GM18498 (cell line): Measurements from ENCODE around the gene LRRC8D.

Experiments
- ATAC-seq: cut with Tn5 transposase; IDR thresholded peaks from one replicate; pipeline ENCODE4 v1.9.1; 2021; ENCODE audit warnings: mild to moderate bottlenecking, moderate library complexity; ENCODE audit not compliant: unreplicated experiment

Gene LRRC8D

DNA sequence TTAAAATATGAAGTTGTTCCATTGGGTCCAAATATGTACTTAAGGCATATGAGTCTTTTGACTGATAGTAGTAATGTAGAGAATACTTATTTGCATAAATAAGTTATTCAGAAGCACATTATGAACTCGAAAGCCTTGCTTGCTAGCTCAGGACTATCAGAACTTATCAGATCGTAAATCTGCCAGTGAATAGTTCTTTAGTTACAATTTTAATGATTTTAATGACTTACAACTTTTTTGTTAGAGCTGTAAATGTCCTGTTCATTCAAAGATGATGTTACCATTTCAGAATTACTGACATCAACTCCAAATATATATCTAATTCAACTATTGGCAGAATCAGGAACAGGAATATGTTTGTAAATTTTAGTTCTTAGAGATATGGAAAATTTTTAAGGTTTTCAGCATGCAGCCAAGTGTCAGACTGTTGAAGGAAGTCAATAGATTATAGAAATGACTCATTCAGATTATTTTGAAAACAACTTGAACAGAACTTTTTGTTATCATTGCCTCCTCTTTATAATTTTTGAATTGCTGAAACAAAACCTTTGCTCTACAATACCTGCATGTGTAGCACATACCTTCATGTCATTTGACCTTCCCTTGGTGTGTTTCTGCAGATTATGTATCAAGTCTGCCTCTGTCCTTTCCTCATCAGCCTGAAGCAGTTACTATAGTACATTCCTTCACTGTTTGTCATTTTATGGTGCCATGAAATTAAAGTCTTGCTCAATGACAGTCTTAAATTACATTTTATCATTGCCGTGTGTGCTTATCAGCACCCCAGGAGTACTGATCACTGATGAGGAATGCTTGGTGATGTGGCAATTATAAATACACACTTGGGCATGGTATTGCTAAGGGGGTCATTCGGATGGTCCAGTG, 44.9 kb downstream of the LRRC8D start:
- ATAC-seq: no peak

DNA sequence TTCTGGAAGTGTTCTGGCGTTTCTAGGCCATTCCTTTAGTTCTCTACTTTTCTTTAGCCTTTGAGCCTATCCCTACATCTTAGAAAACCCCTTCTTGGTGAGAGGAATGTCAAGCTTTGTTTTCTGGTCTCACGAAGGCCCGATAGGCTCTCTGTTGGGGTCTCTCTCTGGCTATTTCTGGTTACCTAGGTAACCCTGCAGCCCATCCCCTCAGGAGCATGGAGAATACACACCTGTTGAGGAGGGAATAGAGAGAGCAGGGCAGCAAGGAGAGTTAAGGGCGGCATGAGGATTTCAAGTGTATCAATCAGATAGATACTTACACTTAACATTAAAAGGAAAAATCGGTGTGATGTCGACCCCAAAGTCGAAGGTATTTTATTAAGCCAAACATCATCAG, 45.7 kb downstream of the LRRC8D start:
- no peak for ATAC-seq

DNA sequence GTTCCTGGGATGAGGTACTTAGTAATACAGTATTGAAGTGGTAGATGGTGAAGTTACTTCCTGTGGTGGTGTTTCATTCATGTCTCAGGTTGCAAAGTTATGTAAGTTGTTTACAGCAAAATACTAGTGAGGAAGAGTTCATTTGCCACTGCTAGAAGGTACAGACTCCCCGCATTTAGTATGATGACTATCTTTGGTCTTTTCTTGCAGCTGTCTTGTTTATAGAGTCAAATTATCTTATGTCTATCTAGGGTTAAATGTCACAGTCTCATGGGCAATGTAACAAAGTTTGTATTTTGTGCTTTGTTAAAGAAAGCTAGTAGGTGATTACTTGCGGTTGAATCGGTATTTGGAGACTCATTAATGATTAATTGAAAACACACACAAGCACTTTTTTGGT, 50.2 kb downstream of the LRRC8D start:
- ATAC-seq: no peak

DNA sequence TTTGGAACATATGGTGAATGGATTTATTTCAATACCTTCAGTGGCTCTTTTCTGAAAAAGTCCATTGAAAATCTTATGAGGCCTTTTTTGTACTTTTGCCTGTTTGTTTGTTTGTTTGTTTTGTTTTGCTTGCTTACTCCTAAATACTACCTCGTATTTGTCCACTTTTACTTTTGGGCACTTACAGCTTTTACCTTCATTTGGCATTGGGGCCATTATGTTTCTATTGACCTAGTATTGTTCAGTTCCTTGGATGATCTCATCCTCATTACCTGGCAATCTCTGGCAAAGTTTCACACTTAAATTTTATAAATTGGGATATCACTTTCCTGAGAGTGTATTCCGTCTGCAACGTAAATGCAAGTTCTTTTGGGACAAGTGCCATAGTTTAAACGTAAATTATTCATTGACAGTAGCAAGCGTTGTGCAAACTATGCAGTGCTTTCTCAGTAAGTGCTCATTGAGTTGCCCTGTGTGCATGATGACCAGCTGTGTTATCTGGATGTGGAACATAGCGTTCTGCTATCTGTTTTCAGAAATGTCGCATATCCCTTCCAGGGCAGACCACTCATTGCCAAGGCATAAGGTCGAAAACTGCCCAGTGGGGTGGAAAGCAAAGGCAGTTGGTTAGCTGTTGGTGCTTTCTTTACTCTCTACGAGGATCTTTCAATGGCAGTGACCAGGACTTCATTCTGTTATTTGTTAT, 51.1 kb downstream of the LRRC8D start:
- no peak for ATAC-seq

DNA sequence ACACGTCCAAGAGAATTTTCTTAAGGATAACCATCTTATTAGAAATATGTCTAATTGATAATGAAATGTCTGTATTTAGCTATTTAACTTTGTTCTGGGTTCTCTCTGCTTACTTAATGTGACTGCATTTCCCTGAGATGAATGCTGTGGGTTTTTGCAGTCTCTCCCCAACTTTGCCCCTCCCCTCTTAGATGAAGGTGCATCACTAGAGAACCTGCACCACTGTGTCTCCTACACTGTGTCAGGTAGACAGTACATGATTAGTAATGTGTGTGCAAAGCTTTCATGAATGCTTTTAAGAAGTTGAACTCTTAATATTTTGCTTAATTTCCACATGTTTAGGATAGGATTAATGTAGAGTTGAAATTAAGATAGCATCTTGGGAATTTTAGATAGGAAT, 51.7 kb downstream of the LRRC8D start:
- ATAC-seq: no peak

DNA sequence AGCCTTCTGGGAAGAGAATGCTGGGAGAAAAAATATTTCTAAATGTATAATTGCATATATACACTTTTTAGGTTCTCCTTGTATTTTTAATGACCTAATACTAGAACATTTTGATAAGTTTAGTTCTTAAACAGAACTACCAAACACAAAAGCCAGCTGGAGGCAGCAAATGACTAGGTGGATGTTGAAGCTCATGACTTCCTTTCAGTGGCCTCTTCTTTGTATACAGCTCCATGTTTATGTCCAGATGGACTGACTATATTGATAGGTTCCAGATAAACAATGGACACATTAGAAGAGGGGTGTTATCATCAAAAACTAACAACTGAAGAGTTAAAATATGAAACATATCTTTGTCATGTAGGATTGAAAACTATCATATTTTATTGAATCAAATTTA, 52.5 kb downstream of the LRRC8D start:
- no peak for ATAC-seq

DNA sequence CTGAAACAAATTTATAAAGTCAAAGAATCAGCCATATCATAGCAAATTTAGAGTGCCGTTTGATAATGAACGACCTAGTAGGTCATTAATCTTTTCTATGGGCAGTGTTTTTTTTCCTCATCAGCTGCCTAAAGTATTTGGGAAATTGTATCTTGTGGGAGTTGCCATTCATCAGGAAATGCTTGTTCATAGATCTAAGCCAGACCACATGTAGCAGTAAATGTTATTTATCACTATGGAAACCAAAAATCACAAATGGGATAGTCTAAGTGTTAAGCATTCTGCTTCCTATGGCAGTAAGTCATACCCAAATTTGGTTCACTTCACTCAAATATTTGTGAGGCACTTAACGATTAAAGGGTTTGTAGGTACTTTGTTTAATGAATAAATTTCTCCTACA, 52.9 kb downstream of the LRRC8D start:
- no peak for ATAC-seq

DNA sequence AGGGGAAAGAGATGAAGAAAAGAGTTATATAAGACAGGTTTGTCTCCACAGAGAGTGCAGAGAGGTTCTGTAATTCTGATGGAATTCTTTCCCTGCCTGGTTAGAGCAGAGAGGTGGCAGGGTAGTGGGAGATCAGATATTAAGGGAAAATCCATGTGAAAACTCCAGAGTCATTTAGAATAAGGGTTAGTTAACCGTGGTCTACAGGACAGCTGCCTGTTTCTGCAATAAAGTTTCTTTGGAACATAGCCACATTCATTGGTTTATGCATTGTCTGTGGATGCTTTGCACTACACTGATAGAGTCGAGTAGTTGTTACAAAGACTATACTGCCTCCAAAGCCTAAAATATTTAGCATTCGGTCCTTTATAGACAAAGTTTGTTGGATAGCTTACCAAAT, 55.6 kb downstream of the LRRC8D start:
- ATAC-seq: no peak

DNA sequence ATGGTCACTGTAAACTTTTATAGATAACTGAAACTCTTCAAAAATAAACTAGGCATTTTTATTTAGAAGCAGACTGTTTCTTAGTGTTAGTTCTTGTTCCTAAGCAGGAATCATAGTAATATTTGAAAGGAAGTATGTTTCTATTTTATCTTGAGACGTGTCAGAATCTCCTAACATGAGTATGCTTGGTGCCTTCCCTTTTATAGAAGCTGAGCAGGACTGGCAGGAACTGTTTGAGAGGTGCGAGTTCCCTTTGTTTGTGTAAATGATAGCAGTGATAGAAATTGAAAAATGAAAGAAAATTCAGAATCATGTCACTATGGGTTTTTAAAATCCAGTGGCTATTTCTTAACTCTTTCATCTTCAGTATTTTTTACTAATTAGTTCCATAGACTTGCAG, 56.9 kb downstream of the LRRC8D start:
- no peak for ATAC-seq

DNA sequence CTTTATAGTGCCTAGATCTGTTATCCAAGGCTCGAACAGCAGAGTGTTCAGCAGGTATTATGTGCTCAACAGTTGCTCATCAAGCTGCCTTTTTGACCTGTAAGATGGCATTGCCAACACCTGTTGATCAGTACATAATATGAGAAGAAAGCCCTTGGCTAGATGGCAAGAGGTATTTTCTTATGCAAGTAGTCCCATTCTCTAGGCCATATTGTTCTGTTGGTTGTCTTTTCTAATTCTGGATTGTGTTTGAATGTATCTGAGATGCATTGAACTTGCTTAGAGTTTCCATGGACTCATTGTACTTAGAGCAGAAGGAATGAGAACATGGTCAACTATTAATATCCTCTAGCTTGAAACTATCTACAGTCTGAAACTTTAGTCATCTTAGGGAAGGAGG, 57.4 kb downstream of the LRRC8D start:
- ATAC-seq: no peak

DNA sequence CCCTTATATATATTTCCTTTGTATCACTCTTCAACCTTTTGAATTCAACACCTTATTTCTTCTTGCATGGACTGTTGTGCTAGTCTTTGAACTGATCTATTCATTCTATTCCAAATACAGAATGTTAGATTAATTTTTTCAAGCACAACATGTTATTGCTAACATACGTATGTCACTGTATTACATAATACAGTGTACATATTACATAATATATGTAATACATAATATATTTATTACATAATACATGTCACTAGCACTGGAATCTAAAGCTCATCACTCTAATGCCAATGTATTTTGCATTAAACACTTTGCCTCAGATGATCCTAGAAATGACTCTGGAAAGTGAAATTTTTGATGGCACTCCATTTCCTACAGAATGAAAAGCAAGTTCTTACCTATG, 59.8 kb downstream of the LRRC8D start:
- no peak for ATAC-seq

DNA sequence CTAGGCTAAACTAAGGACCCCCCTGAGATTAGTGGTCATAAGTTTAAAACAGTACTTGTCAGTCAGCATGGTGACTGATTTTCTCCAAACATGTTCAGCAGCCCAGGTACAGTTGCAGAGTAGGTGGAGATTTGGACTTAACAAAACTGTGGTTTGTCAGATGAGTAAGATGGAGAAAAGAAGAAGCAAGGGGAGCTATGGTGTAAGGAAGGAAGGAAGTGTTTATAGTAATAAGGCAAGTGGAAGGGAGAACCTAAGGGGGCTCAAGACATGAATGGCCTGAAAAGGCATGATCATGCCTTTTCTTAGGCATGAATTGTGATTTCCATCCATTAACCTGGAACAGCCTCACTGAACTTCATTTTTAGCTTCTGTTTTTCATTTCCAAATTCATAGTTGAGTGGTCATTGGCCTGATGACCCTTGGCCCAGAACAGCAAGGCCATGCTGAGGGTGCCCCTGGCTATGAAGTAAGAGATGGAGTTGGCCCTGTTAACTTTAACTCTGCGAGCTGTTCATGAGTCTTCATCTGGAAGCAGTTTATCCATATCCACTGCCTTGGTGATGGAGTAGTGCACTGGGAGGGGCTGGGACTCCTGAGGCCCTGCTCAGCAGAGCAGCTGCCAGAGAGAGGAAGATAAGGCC, 60.7 kb downstream of the LRRC8D start:
- no peak for ATAC-seq

DNA sequence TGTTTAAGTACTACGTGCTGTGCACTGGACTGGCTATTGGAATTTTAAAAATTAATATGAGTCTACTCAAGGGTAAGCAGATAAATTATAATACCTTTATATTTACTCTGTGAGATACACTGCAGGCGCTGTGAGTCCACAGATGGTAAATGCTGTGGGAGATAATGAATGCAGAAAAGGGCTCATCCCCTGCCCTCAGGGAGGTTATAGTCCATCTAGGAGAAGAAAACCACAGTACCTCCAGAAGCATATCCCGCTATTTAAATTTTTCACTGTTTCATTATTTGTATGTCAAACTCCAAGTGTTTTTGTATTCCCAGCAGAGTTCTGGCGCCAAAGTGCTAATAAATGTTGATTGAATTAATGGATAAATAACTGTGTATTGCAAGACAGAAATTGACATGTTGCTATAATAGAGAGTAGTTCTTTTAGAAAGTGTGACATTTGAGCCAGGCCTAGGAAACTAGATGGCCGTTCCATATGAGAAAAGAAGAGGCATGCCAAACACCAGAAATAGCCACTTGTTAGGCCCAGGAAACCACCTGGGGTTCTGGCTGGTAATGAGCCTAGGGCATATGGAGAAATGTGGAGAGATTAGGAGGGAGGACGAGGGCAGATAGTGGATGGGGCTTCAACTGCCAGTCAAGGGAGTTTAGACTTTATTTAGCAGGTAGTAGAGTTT, 61.7 kb downstream of the LRRC8D start:
- no peak for ATAC-seq

DNA sequence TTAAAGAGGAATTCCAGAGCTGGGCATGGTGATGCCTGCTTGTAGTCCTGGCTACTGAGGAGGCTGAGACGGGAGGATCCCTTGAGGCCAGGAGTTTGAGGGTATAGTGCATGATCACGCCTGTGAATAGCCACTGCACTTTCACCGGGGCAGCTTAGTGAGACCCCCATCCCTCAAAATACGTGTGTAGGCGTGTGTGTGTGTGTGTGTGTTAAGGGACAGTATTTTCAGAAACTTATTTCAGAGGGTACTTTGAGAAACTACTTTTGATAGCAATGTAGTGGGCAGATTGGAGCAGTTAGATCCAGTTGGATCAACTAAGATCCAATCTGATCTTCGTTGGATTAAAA, 62.2 kb downstream of the LRRC8D start:
- no peak for ATAC-seq

DNA sequence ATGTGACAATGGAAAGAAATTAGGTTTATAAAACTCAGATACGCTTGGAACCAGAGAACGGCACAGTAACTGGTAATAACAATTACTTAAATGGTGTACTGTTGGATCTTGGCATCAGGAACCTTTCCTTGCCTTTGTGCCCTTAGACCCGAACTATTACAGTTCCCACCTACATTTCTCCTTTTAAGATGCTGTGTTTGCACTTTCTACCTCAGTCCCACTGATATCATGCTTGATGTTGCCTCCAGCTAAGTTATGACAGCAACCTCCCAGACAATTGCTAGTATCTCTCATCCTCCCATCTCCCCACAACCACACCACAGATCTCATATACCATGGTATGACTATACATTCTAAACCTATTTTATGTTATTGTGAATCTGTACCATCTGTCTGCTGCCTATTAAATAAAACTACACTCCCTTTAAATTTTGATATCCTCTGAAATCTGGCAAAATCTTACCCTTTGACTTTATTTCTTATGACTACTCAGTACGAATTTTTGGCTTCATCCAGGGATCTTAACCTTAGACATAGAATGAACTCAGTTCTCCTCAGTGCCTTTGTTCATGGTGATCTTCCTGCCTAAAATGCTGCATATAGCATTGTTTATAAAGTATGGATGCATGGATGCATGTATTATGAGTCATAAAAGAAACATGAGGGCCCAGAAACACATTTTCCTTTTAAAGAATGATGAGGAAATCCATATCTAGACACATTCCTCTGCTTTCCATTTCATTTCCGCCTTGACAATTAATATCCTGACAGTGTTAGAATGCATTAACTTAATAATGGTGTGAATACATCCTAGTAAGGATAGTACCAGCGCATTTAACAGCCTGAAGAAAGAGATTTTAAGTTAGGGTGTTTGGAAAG, 64.1 kb downstream of the LRRC8D start:
- no peak for ATAC-seq

DNA sequence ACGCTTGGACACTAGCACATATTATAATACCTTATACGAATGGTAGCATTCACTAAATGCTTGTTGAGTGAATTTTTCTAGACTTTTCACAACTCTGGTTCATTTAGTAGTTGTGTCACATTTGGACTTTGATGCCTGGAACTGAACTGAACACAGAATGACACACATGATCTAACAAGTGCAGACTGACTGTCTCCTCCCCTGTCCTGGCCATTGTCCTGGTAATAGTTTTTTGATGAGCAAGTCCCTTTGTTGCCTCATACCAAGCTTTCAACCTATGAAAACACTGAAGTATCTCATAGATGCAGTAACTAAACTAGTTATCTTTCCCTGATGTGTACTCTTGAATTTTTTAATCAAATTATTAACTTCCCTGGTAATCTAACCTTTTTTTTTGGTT, 66.4 kb downstream of the LRRC8D start:
- no peak for ATAC-seq

DNA sequence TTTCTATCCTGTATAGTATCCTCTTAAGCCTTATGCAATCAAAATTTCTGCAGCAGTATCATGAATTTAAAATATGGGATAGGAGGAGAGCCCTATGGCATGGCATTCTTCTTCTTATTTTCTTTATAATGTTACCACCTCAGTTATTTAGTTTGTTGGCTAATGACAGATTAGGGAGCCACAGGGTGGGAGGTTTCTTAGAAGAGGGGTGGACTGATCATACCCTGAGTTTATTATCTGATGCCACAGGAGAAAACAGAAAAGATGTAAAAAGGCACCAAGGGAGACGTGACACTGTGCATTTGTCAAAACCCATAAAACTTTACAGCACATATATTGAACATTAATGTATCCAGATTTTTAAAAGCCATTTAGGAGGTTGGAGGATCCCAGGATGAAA, 66.9 kb downstream of the LRRC8D start:
- ATAC-seq: no peak

DNA sequence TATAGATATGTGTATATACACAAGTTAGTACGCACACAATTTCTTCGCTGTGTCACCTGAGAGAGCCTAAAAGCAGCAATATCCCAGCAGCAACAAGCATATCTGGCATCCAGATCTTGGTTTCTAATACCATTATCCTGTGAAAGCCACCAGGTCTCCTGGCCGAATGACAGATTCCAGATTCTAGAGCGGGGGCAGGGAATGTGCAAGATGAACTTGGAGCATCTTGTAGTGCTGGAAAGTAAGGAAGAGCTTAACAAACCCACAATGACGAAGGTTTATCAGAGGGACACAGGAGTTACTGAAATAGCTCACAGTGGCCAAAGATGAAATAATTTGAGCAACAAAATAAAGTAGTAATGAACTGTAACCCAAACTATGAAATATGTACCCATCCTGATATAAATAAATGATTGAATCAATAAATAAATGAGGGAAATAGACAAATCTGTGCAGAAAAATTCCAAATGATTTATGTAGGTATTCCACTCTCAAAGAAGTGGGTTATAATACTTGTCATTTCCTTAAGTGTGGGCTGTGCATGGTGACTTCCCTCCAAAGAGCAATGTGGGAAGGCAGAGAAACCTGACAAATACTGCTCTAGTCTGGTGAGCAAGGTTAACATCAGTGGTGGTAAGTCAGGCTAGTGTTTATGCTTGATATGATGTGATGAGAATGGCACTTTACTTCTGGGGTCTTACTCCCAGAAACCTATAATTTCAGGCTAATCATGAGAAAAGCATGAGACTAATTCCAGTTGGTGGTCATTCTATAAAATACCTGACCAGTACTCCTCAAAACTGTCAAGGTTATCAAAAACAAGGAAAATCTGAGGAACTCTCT, 67.9 kb downstream of the LRRC8D start:
- ATAC-seq: no peak

DNA sequence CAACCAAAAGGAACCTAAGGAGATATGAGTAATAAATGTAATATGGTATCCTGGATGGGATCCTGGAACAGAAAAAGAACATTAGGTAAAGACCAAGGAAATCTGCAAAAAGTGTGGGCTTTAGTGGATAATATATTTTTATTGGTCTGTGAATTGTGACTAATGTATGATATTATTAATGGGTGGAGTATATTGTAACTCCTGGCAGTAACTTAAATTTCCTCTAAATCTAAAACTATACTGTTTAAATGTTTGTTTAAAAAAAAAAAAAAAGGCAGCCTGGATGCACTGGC, 68.4 kb downstream of the LRRC8D start:
- no peak for ATAC-seq
